ENCODE data around the gene NYAP2. TPM values are rescaled to one million over a fixed set of nuclear protein-coding genes. Genes with fewer than 3 reads are reported as not detected.

Gene NYAP2
- total and polyA plus RNA-seq, 2 of the 4 experiments (the other 2 are of a cell fraction), result not detected

- no peaks in the 10 kb centered on the region for H3K9me1 ChIP-seq (ENCODE audit: insufficient read depth, low read length)
- H3K18ac ChIP-seq (ENCODE audit: low read depth, low read length), result no peak overlapping the region
- no peaks in the 10 kb centered on the region for H3K79me1 ChIP-seq (ENCODE audit: low read depth in 1 of 2, low read length in 2 of 2)
- ATAC-seq (ENCODE audit: low read depth) (no peak), DNase-seq (no peak)
- ChIA-PET CTCF (no interaction called here), POLR2A (ENCODE audit: unreplicated experiment) (no interaction called here)
- no peak overlapping the region for H3K23ac ChIP-seq (ENCODE audit: low read depth, low read length)
- H4K91ac ChIP-seq (ENCODE audit: insufficient read depth, low read depth, low read length), result no peak overlapping the region
- in situ Hi-C loops (cut with MboI; ENCODE audit: low sequenced_read_pairs), result no loop called here
- no peak overlapping the region for H2AK5ac ChIP-seq (ENCODE audit: low read depth, low read length)
- H2BK5ac ChIP-seq (ENCODE audit: low read depth, low read length, poor library complexity, severe bottlenecking), result no peak overlapping the region
- intact Hi-C loops (cut with micrococcal nuclease), result no loop called here
- no peaks in the 10 kb centered on the region for H4K20me1 ChIP-seq (ENCODE audit: insufficient read depth, low read length)
- no peak overlapping the region for H3K4me3 ChIP-seq (ENCODE audit: insufficient read depth, low read depth, low read length)
- H3K27ac ChIP-seq (ENCODE audit: insufficient read depth, low read length), result no peak overlapping the region
- no peaks in the 10 kb centered on the region for H3K4me1 ChIP-seq (ENCODE audit: control insufficient read depth, insufficient read depth, low read length)
- H2BK15ac ChIP-seq (ENCODE audit: low read depth, low read length), result no peak overlapping the region
- H3K27me3 ChIP-seq (ENCODE audit: control insufficient read depth, insufficient read depth, low read length), result no peaks in the 10 kb centered on the region
- no peaks in the 10 kb centered on the region for H3K9me3 ChIP-seq (ENCODE audit: control insufficient read depth, insufficient read depth, low read length)
- H3K9ac ChIP-seq (ENCODE audit: low read depth, low read length), result no peak overlapping the region
- H2AK9ac ChIP-seq (replicated peaks; ENCODE audit: low read depth, low read length, poor library complexity), result no peak overlapping the region
- H2AFZ ChIP-seq (replicated peaks; ENCODE audit: low read length, poor library complexity), result no peak overlapping the region
- H4K5ac ChIP-seq (ENCODE audit: low read depth, low read length), result no peak overlapping the region
- H2BK120ac ChIP-seq (ENCODE audit: low read depth, low read length), result no peak overlapping the region
- H3K4ac ChIP-seq (ENCODE audit: low read depth, low read length), result no peak overlapping the region
- no peak overlapping the region for H3K4me2 ChIP-seq (ENCODE audit: low read depth, low read length)
- H3K36me3 ChIP-seq (ENCODE audit: control insufficient read depth, insufficient read depth, low read length), result no peaks in the 10 kb centered on the region
- dilution Hi-C loops (cut with HindIII; ENCODE audit: low sequenced_read_pairs, unreplicated experiment), result no loop called here
- H3K14ac ChIP-seq (replicated peaks; ENCODE audit: low read depth, low read length), result no peak overlapping the region
- no peak overlapping the region for H4K8ac ChIP-seq (ENCODE audit: low read depth in 2 of 2, low read length in 2 of 2)
- H2BK20ac ChIP-seq (ENCODE audit: low read depth, low read length), result no peak overlapping the region
- TF ChIP-seq FOS (IDR thresholded peaks at IDR 0.05; ENCODE audit: low read depth, low read length) (no peak), POLR2A (IDR thresholded peaks at IDR 0.05; ENCODE audit: low read depth, low read length) (no peak), MAFK (IDR thresholded peaks at IDR 0.05; ENCODE audit: low read depth, low read length) (no peak), CEBPB (IDR thresholded peaks at IDR 0.05; ENCODE audit: low read depth, low read length) (no peak), SMC3 (IDR thresholded peaks at IDR 0.05; ENCODE audit: low read depth, low read length) (no peak), USF2 (IDR thresholded peaks at IDR 0.05; ENCODE audit: low read depth, low read length) (no peak), RAD21 (IDR thresholded peaks at IDR 0.05; ENCODE audit: low read length) (no peak), MAZ (IDR thresholded peaks at IDR 0.05; ENCODE audit: borderline replicate concordance, low read depth, low read length) (no peak), RFX5 (IDR thresholded peaks at IDR 0.05; ENCODE audit: low read depth, low read length) (no peak), CTCF (conservative IDR thresholded peaks at IDR 0.05; ENCODE audit: low read depth, low read length) (no peak), NFE2L2 (IDR thresholded peaks at IDR 0.05; ENCODE audit: low read depth, low read length) (no peak), MXI1 (IDR thresholded peaks at IDR 0.05; ENCODE audit: borderline replicate concordance, low read depth, low read length) (no peak), RCOR1 (IDR thresholded peaks at IDR 0.05; ENCODE audit: insufficient replicate concordance, low read length) (no peak), CHD1 (IDR thresholded peaks at IDR 0.05; ENCODE audit: low read depth, low read length) (no peak)
- H3K56ac ChIP-seq (ENCODE audit: extremely low read depth, insufficient read depth, low read length), result no peak overlapping the region
- BruUV-seq (replicated peaks), result no TSS peak
Measured at GRCh38 chr2:225494100-225494459, 94.6 kb downstream of the NYAP2 start.
